ENCODE results near the gene ARHGAP26. TPM values are rescaled to one million over a fixed set of nuclear protein-coding genes. Genes with fewer than 3 reads are reported as not detected.
"Not testable (repeated sequence)": the region's sequence is repeated elsewhere in the genome, so short reads cannot be mapped to it uniquely, and the experiment has no call there.

Gene ARHGAP26
- total RNA-seq, 1 donor from 2014 or later = 10.6 TPM

- DNase-seq = not testable (repeated sequence)
Observed at GRCh38 chr5:142990073-142990472, 219.9 kb downstream of the ARHGAP26 start.

- no peak for DNase-seq
Observed at GRCh38 chr5:142994218-142994617, 224.0 kb downstream of the ARHGAP26 start.

GRCh38 chr5:142995621-142996020 is 225.4 kb downstream of the ARHGAP26 start:
- DNase-seq = not testable (repeated sequence)

GRCh38 chr5:142997591-142997990 is 227.4 kb downstream of the ARHGAP26 start:
- DNase-seq = no peak

- DNase-seq = no peak
Observed at GRCh38 chr5:142998316-142999020, 228.3 kb downstream of the ARHGAP26 start.

- DNase-seq = not testable (repeated sequence)
Observed at GRCh38 chr5:143000551-143000950, 230.4 kb downstream of the ARHGAP26 start.

- DNase-seq = no peak
Observed at GRCh38 chr5:143001764-143002351, 231.7 kb downstream of the ARHGAP26 start.

GRCh38 chr5:143002459-143003327 is 232.5 kb downstream of the ARHGAP26 start:
- DNase-seq = no peak

GRCh38 chr5:143003328-143003636 is 233.1 kb downstream of the ARHGAP26 start:
- no peak for DNase-seq

GRCh38 chr5:143004361-143005145 is 234.4 kb downstream of the ARHGAP26 start:
- DNase-seq = no peak

GRCh38 chr5:143006501-143006900 is 236.3 kb downstream of the ARHGAP26 start:
- no peak for DNase-seq

GRCh38 chr5:143008032-143008431 is 237.9 kb downstream of the ARHGAP26 start:
- DNase-seq = no peak

GRCh38 chr5:143008809-143009521 is 238.8 kb downstream of the ARHGAP26 start:
- no peak for DNase-seq

- no peak for DNase-seq
Observed at GRCh38 chr5:143010351-143010750, 240.2 kb downstream of the ARHGAP26 start.

GRCh38 chr5:143011585-143011984 is 241.4 kb downstream of the ARHGAP26 start:
- no peak for DNase-seq

GRCh38 chr5:143013176-143013891 is 243.2 kb downstream of the ARHGAP26 start:
- no peak for DNase-seq

GRCh38 chr5:143014017-143014651 is 244.0 kb downstream of the ARHGAP26 start:
- DNase-seq = no peak

- no peak for DNase-seq
Observed at GRCh38 chr5:143016777-143017516, 246.8 kb downstream of the ARHGAP26 start.

- no peak for DNase-seq
Observed at GRCh38 chr5:143017541-143017940, 247.4 kb downstream of the ARHGAP26 start.

GRCh38 chr5:143017992-143018391 is 247.8 kb downstream of the ARHGAP26 start:
- DNase-seq = no peak
